Epidermal melanocyte (primary cell): Measurements from ENCODE around the gene BRDT.

Experiments used
- DNase-seq: peaks from one replicate; pipeline ENCODE4 v3.0.0; 2011; ENCODE audit warnings: low spot score; ENCODE audit not compliant: insufficient read length

BRDT gene

GRCh38 chr1:91949356-91949699, at the start of gene BRDT:
Gene BRDT (plus strand): TSS chr1:91949401. CDS start chr1:91962755, 13,354 bp downstream.
- no peak for DNase-seq

GRCh38 chr1:91900562-91900961, 48.6 kb upstream of the BRDT start:
- DNase-seq = no peak

- no peak for DNase-seq
Observed at GRCh38 chr1:91901231-91901630, 48.0 kb upstream of the BRDT start.

GRCh38 chr1:91912266-91912665, 36.9 kb upstream of the BRDT start:
- DNase-seq = no peak

- DNase-seq = no peak
Observed at GRCh38 chr1:91913018-91913417, 36.2 kb upstream of the BRDT start.

GRCh38 chr1:91916046-91916445, 33.2 kb upstream of the BRDT start:
- DNase-seq = no peak

- DNase-seq = no peak
Observed at GRCh38 chr1:91916811-91917460, 32.3 kb upstream of the BRDT start.

- no peak for DNase-seq
Observed at GRCh38 chr1:91919962-91920361, 29.2 kb upstream of the BRDT start.

GRCh38 chr1:91924146-91924545, 25.1 kb upstream of the BRDT start:
- no peak for DNase-seq

GRCh38 chr1:91925644-91926435, 23.4 kb upstream of the BRDT start:
- no peak for DNase-seq

- DNase-seq = no peak
Observed at GRCh38 chr1:91928026-91928425, 21.2 kb upstream of the BRDT start.

GRCh38 chr1:91929250-91929649, 20.0 kb upstream of the BRDT start:
- no peak for DNase-seq

- DNase-seq = no peak
Observed at GRCh38 chr1:91937613-91938012, 11.6 kb upstream of the BRDT start.

- DNase-seq = no peak
Observed at GRCh38 chr1:91940496-91940895, 8.7 kb upstream of the BRDT start.

GRCh38 chr1:91944087-91944486, 5.1 kb upstream of the BRDT start:
- no peak for DNase-seq

- no peak for DNase-seq
Observed at GRCh38 chr1:91948097-91948496, 1.1 kb upstream of the BRDT start.

GRCh38 chr1:91948501-91949355, 473 bp upstream of the BRDT start:
- no peak for DNase-seq

- no peak for DNase-seq
Observed at GRCh38 chr1:91952187-91952586, 3.0 kb downstream of the BRDT start.

GRCh38 chr1:91958926-91959325, 9.7 kb downstream of the BRDT start:
- DNase-seq = no peak

- DNase-seq = no peak
Observed at GRCh38 chr1:91968334-91968733, 19.1 kb downstream of the BRDT start.

- DNase-seq = no peak
Observed at GRCh38 chr1:91979383-91979782, 30.2 kb downstream of the BRDT start.

- DNase-seq = no peak
Observed at GRCh38 chr1:91980663-91981062, 31.5 kb downstream of the BRDT start.
